Effector memory CD4-positive, alpha-beta T cell (primary cell): ENCODE measurements around the gene MICALL2.

Experiments used
- DNase-seq, 3 donors: peaks; one replicate each; pipeline ENCODE4 v3.0.0-alpha.2; 2020
- H3K27ac ChIP-seq: 2 replicates; pipeline ENCODE4 v1.7.0; 2013; ENCODE audit warnings: mild to moderate bottlenecking, low read length, moderate library complexity; ENCODE audit not compliant: insufficient read depth, poor library complexity, severe bottlenecking
- H3K27me3 ChIP-seq: replicated peaks from 2 replicates; pipeline ENCODE4 v1.7.0; 2013; ENCODE audit warnings: mild to moderate bottlenecking, low read length; ENCODE audit not compliant: insufficient read depth, control insufficient read depth, poor library complexity, severe bottlenecking
- H3K36me3 ChIP-seq: 2 replicates; pipeline ENCODE4 v1.7.0; 2013; ENCODE audit warnings: mild to moderate bottlenecking, low read length, moderate library complexity; ENCODE audit not compliant: control insufficient read depth, insufficient read depth
- H3K4me1 ChIP-seq: 2 replicates; pipeline ENCODE4 v1.7.0; 2013; ENCODE audit warnings: low read length, mild to moderate bottlenecking; ENCODE audit not compliant: control insufficient read depth, insufficient read depth, poor library complexity, severe bottlenecking
- H3K4me3 ChIP-seq: 2 replicates; pipeline ENCODE4 v1.7.0; 2013; ENCODE audit warnings: low read length, low read depth, mild to moderate bottlenecking; ENCODE audit not compliant: insufficient read depth, poor library complexity, severe bottlenecking
- H3K9me3 ChIP-seq: 2 replicates; pipeline ENCODE4 v1.7.0; 2013; ENCODE audit warnings: mild to moderate bottlenecking, low read length, moderate library complexity; ENCODE audit not compliant: control insufficient read depth

Gene MICALL2

GRCh38 chr7:1492640-1493039, 33.4 kb upstream of the MICALL2 start:
- Histone ChIP-seq H3K36me3 (peaks cover 79% of the 10 kb centered on the region), H3K27me3 (no peaks in the 10 kb centered on the region), H3K9me3 (no peaks in the 10 kb centered on the region), H3K4me1 (no peaks in the 10 kb centered on the region), H3K4me3 (no peak overlapping the region), H3K27ac (no peak overlapping the region)
- DNase-seq: no peak

- DNase-seq: no peak
- Histone ChIP-seq H3K27ac (no peak overlapping the region), H3K36me3 (peaks cover 79% of the 10 kb centered on the region), H3K4me3 (no peak overlapping the region), H3K27me3 (no peaks in the 10 kb centered on the region), H3K9me3 (no peaks in the 10 kb centered on the region), H3K4me1 (no peaks in the 10 kb centered on the region)
Measured at GRCh38 chr7:1492221-1492620, 33.0 kb upstream of the MICALL2 start.

- H3K27me3 ChIP-seq: no peaks in the 10 kb centered on the region
- peaks cover 76% of the 10 kb centered on the region for H3K36me3 ChIP-seq
- H3K4me1 ChIP-seq: no peaks in the 10 kb centered on the region
- no peak overlapping the region for H3K27ac ChIP-seq
- DNase-seq: no peak
- H3K4me3 ChIP-seq: no peak overlapping the region
- no peaks in the 10 kb centered on the region for H3K9me3 ChIP-seq
Measured at GRCh38 chr7:1490837-1491236, 31.6 kb upstream of the MICALL2 start.

DNA sequence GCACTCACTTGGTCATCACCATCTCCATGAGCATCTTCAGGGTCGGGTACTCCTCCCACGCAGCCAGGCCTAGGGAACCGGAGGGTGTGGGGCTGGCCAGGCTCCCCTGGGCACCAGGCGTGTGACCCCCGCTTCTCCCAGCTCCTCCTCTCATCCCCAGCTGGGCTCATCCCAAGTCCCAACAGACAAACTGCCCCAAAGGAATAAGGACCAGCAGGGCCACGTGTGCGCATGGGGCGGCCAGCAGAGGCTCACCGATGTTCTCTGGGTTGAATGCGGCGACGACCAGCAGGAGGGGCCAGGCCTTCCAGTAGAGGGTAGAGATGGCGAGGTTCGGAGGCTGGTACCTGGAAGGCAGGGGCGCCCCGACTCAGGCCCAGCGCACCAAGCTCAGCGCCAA, 30.1 kb upstream of the MICALL2 start:
- Histone ChIP-seq H3K4me1 (no peaks in the 10 kb centered on the region), H3K27me3 (no peaks in the 10 kb centered on the region), H3K4me3 (no peak overlapping the region), H3K27ac (no peak overlapping the region), H3K9me3 (no peaks in the 10 kb centered on the region), H3K36me3 (peaks cover 75% of the 10 kb centered on the region)
- DNase-seq: no peak

DNA sequence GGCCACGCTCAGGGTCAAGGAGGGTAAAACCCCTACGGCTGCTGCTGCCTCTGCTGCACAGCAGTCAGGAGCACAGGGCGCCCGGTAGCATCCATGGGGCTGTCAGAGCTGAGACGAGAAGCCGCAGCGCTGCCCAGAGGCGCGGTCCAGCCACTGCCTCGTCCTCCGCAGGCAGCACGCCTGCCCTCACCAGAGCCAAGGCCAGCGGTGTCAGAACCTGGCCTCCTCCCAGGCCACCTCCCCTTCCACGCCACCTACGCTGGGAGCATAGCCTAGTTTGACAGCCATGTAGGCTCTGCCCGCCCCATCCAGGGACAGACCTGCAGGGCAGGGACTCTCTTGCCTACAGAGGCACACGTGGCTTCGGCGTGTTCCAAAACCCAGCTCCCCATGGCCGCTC, 28.7 kb upstream of the MICALL2 start:
- Histone ChIP-seq H3K9me3 (no peaks in the 10 kb centered on the region), H3K27ac (no peak overlapping the region), H3K4me3 (no peak overlapping the region), H3K4me1 (no peaks in the 10 kb centered on the region), H3K36me3 (peaks cover 76% of the 10 kb centered on the region), H3K27me3 (no peaks in the 10 kb centered on the region)
- no peak for DNase-seq

- H3K27ac ChIP-seq: no peak overlapping the region
- no peaks in the 10 kb centered on the region for H3K4me1 ChIP-seq
- no peak overlapping the region for H3K4me3 ChIP-seq
- DNase-seq: no peak
- H3K36me3 ChIP-seq: peaks cover 79% of the 10 kb centered on the region
- no peaks in the 10 kb centered on the region for H3K27me3 ChIP-seq
- H3K9me3 ChIP-seq: no peaks in the 10 kb centered on the region
Measured at GRCh38 chr7:1487466-1487865, 28.2 kb upstream of the MICALL2 start.

DNA sequence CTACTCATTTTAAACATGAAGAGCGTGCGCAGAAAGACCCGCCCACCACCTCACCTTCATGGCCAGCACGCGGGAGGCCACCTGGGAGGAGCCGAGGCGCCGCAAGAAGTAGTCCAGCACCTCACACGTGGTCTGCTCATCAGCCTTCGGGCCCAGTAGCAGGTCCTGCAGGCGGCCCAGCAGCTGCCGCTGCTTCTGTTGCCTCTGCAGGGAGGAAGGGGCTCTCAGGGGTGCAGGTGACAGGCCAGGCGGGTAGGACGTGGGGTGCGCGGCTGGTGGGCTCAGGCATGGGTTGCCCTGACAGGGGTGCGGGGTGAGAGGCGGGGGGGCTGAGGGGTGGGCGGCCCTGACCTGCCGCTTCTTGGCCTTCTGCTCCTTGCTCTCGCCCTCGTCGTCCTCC, 27.3 kb upstream of the MICALL2 start:
- no peaks in the 10 kb centered on the region for H3K4me1 ChIP-seq
- H3K4me3 ChIP-seq: no peak overlapping the region
- H3K27me3 ChIP-seq: no peaks in the 10 kb centered on the region
- H3K27ac ChIP-seq: no peak overlapping the region
- DNase-seq: no peak
- peaks cover 75% of the 10 kb centered on the region for H3K36me3 ChIP-seq
- no peaks in the 10 kb centered on the region for H3K9me3 ChIP-seq

DNA sequence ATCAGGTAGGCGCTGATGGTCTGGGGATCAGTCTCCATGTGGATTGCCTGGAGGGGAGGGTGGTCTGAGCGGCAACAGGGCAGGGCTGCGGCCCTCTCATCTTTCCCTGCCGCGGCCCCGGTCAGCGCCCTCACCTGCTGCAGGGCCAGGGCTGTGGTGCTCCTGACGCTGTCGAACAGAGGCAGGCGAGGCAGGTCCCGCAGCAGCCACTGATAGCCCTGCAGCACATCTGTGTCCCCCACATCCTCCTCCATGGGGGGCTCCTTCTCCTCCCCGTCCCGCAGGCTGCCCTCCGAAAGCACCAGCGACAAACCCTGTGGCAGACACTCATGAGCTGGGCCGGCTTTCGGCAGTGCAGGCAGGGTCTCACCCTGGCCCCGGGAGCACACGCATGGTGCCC, 25.9 kb upstream of the MICALL2 start:
- H3K9me3 ChIP-seq: no peaks in the 10 kb centered on the region
- peaks cover 67% of the 10 kb centered on the region for H3K36me3 ChIP-seq
- no peaks in the 10 kb centered on the region for H3K4me1 ChIP-seq
- no peak overlapping the region for H3K27ac ChIP-seq
- no peaks in the 10 kb centered on the region for H3K27me3 ChIP-seq
- H3K4me3 ChIP-seq: no peak overlapping the region
- DNase-seq: no peak

DNA sequence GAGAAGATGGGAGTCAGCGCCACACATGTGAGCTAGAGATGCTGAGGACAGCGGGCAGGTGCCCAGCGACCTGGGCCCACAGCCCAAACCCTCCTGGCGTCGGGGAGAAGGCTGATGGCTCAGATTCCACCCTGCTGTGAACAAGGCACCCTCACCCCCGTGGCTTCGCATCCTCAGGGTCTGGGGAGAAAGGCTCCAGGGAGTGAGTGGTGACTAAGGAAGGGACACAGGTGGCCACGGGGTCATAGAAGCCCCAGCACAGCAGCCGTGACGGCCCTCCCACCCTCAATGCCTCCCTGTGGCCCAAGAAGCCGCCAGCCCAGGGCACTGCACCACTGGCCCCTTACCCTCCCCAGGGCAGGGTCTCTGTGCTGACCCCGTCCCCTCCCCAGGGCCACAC, 25.3 kb upstream of the MICALL2 start:
- Histone ChIP-seq H3K27me3 (no peaks in the 10 kb centered on the region), H3K4me1 (no peaks in the 10 kb centered on the region), H3K4me3 (no peak overlapping the region), H3K27ac (no peak overlapping the region), H3K9me3 (no peaks in the 10 kb centered on the region), H3K36me3 (peaks cover 66% of the 10 kb centered on the region)
- no peak for DNase-seq

GRCh38 chr7:1483536-1484505, 24.6 kb upstream of the MICALL2 start:
- Histone ChIP-seq H3K27me3 (no peaks in the 10 kb centered on the region), H3K9me3 (no peaks in the 10 kb centered on the region), H3K4me3 (no peak overlapping the region), H3K36me3 (peaks cover 66% of the 10 kb centered on the region), H3K4me1 (no peaks in the 10 kb centered on the region), H3K27ac (no peak overlapping the region)
- no peak for DNase-seq
